ENCODE results near the gene KCTD11.

DNA sequence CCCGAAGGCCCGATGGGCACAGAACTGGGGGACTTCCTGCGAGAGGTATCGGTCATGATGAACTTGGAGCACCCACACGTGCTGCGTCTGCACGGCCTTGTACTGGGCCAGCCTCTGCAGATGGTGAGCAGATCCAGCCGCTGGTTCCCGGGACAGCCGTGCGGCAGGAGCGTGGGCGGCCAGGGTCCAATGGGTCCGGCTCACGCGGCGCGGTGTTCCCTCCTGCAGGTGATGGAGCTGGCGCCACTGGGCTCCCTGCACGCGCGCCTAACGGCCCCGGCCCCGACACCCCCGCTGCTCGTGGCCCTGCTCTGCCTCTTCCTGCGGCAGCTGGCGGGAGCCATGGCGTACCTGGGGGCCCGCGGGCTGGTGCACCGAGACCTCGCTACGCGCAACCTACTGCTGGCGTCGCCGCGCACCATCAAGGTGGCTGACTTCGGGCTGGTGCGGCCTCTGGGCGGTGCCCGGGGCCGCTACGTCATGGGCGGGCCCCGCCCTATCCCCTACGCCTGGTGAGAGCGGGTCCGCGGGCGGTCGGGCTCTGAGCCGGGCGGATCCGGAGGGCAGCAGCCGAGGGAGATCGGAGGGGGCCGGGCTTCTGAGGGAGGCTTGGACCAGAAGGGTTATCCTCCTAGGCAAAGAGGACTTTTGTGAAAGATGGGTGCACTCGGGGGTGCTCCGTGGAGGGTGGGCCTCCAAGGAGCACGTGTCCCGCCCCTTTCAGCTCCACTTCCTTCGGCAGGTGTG lies 32.0 kb downstream of the KCTD11 start:
- TF ChIP-seq, protein P1, sequence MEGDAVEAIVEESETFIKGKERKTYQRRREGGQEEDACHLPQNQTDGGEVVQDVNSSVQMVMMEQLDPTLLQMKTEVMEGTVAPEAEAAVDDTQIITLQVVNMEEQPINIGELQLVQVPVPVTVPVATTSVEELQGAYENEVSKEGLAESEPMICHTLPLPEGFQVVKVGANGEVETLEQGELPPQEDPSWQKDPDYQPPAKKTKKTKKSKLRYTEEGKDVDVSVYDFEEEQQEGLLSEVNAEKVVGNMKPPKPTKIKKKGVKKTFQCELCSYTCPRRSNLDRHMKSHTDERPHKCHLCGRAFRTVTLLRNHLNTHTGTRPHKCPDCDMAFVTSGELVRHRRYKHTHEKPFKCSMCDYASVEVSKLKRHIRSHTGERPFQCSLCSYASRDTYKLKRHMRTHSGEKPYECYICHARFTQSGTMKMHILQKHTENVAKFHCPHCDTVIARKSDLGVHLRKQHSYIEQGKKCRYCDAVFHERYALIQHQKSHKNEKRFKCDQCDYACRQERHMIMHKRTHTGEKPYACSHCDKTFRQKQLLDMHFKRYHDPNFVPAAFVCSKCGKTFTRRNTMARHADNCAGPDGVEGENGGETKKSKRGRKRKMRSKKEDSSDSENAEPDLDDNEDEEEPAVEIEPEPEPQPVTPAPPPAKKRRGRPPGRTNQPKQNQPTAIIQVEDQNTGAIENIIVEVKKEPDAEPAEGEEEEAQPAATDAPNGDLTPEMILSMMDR (IDR thresholded peaks at IDR 0.05) = no peak
- no peak for TF ChIP-seq POLR2AphosphoS5 (IDR thresholded peaks at IDR 0.05; ENCODE audit: low read depth, low read length)
- TF ChIP-seq, protein P2, sequence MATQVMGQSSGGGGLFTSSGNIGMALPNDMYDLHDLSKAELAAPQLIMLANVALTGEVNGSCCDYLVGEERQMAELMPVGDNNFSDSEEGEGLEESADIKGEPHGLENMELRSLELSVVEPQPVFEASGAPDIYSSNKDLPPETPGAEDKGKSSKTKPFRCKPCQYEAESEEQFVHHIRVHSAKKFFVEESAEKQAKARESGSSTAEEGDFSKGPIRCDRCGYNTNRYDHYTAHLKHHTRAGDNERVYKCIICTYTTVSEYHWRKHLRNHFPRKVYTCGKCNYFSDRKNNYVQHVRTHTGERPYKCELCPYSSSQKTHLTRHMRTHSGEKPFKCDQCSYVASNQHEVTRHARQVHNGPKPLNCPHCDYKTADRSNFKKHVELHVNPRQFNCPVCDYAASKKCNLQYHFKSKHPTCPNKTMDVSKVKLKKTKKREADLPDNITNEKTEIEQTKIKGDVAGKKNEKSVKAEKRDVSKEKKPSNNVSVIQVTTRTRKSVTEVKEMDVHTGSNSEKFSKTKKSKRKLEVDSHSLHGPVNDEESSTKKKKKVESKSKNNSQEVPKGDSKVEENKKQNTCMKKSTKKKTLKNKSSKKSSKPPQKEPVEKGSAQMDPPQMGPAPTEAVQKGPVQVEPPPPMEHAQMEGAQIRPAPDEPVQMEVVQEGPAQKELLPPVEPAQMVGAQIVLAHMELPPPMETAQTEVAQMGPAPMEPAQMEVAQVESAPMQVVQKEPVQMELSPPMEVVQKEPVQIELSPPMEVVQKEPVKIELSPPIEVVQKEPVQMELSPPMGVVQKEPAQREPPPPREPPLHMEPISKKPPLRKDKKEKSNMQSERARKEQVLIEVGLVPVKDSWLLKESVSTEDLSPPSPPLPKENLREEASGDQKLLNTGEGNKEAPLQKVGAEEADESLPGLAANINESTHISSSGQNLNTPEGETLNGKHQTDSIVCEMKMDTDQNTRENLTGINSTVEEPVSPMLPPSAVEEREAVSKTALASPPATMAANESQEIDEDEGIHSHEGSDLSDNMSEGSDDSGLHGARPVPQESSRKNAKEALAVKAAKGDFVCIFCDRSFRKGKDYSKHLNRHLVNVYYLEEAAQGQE (IDR thresholded peaks at IDR 0.05; ENCODE audit: insufficient read depth in 1 of 2, low read depth in 2 of 2, low read length in 1 of 2) = no peak
